Amygdala (tissue), 56 donors: ENCODE results near the gene FOXA2.

Experiments used
- DNase-seq, 56 donors: peaks; one replicate each; lab custom pipeline; 2025; lab: John Stamatoyannopoulos, UW

Gene FOXA2

DNA sequence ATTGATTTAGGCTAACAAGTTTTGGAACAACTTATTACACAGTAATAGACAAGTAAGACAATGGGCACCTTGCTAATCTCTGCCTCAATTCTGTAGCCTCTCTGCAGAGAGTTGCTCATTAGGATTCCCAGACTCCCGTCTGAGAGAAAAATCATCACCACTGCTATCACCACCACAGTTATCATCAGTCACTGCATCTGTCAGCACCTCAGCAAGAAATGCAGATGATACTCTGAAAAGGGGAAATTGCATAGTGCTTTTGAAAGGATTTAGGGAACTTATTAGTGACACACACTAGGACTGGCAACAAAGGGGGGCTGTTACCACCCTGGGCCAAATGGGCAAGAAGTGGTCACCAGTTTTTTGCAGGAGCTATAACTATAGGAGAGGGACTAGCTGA lies 39.9 kb downstream of the FOXA2 start:
- no peak for DNase-seq

- no peak for DNase-seq
These were observed 41.9 kb downstream of the FOXA2 start for GRCh38 chr20:22542427-22542826.

GRCh38 chr20:22540832-22541231 lies 43.5 kb downstream of the FOXA2 start:
- DNase-seq: no peak

- no peak for DNase-seq
These were observed 47.2 kb downstream of the FOXA2 start for GRCh38 chr20:22536956-22537756.

- DNase-seq: no peak
These were observed 48.1 kb downstream of the FOXA2 start for GRCh38 chr20:22536141-22536828.

DNA sequence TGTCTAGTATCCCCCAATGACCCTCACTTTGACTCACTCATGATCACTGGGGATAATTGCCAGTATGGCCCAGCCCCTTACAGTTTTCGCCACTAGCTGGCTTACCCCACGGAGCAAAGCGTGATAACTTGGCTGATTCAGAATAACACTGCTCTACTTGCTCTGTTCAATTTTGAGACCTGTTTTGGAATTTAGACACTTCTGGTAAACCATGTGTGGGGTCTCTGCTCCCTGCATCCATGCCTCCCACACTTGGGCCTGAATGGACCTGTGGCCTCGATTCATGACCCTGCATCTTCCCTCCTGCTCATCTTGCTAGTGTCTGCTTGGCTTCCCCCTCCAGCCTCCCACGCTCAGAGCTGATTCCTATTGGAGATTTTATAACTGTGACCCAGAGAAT lies 48.9 kb downstream of the FOXA2 start:
- no peak for DNase-seq

GRCh38 chr20:22533823-22534751 lies 50.3 kb downstream of the FOXA2 start:
- no peak for DNase-seq

DNA sequence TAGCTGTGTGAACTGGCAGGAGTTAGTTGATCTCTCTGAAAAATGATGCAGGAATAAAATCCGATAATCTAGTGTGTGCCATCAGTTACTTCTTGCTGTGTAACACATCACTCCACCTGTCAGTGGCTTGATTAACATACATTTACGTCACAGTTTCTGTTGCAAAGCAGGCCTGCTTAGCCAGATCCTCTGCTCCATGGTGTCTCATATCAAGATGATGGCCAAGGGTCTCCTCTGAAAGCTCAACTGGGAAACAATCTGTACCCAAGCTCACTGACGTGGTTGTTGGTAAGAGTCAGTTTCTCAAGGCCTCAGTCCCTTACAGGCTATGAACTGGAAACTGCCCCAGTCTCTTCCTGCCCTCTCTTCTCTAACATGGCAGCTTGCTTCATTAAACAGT lies 51.8 kb downstream of the FOXA2 start:
- no peak for DNase-seq

DNA sequence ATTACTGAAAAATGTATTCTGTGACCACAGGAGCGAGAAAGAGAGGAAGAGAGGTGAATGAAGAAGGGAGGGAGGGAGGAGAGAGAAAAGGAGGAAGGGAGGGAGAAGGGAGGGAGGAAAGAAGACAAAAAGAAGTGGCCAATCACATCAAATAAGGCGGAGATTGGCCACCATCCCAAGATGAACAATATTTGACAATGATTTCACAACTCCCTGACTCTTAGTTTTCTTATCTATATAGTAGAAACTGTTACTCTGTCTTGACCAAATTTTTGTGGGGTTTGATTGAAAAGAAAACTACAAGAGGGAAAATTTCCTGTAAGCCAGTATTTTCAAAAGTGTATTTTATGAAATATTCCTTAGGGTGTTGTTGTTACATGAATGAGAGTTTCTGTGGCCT lies 52.6 kb downstream of the FOXA2 start:
- no peak for DNase-seq

GRCh38 chr20:22531056-22531615 lies 53.2 kb downstream of the FOXA2 start:
- no peak for DNase-seq
